ENCODE data around the gene NFIB.

- TF ChIP-seq CTCF (IDR thresholded peaks at IDR 0.05) (no peak), POLR2A (IDR thresholded peaks at IDR 0.05) (no peak), POLR2AphosphoS5 (IDR thresholded peaks at IDR 0.05) (no peak)
These were observed 53.8 kb downstream of the NFIB start for GRCh38 chr9:14260101-14260500.
